GM12878 (cell line): ENCODE measurements around the gene FAM163A.

Experiments used
- CEBPB ChIP-seq, 2 experiments: fragments of 150-350 bp in 1 of 2; IDR thresholded peaks; 2 replicates each; pipeline ENCODE4 v1.6.1; 2012 to 2014; ENCODE audit warnings: low read depth in 2 of 2, low read length in 2 of 2, borderline replicate concordance in 1 of 2, inconsistent platforms in 1 of 2
- CTCF ChIP-seq, 3 experiments: IDR thresholded peaks in 2 of 3; conservative IDR thresholded peaks in 1 of 3; 2 replicates each; pipeline ENCODE4 v1.5.1; 2011; ENCODE audit warnings: low read depth in 3 of 3, low read length in 3 of 3, mild to moderate bottlenecking in 3 of 3, control low read depth in 2 of 3, moderate library complexity in 2 of 3, inconsistent platforms in 1 of 3, mixed read lengths in 1 of 3; ENCODE audit not compliant: control insufficient read depth in 2 of 3, insufficient read depth in 1 of 3; ENCODE audit errors: extremely low read depth in 1 of 3
- E2F8 ChIP-seq: fragments of 450-650 bp; IDR thresholded peaks from 2 replicates; pipeline ENCODE4 v1.6.1; 2018; ENCODE audit warnings: mild to moderate bottlenecking, low read depth, moderate library complexity; ENCODE audit not compliant: partially characterized antibody
- FOS ChIP-seq: IDR thresholded peaks from 3 replicates; pipeline ENCODE4 v1.6.1; 2011; ENCODE audit warnings: borderline replicate concordance; ENCODE audit not compliant: insufficient read length; ENCODE audit errors: extremely low read depth
- GABPA ChIP-seq: IDR thresholded peaks from 2 replicates; pipeline ENCODE4 v1.6.1; 2014; ENCODE audit warnings: antibody characterized with exemption, low read depth, mild to moderate bottlenecking, inconsistent platforms
- POLR2A ChIP-seq: IDR thresholded peaks from 2 replicates; pipeline ENCODE4 v1.6.1; 2011; ENCODE audit warnings: low read depth, mild to moderate bottlenecking, low read length
- POLR2AphosphoS5 ChIP-seq: IDR thresholded peaks from 2 replicates; pipeline ENCODE4 v1.6.1; 2011; ENCODE audit warnings: mild to moderate bottlenecking, low read length, inconsistent platforms
- RFX5 ChIP-seq: IDR thresholded peaks from 2 replicates; pipeline ENCODE4 v1.6.1; 2011; ENCODE audit warnings: low read depth, low read length, improper control_type of control experiment
- TCF7 ChIP-seq: IDR thresholded peaks from 2 replicates; pipeline ENCODE4 v1.6.1; 2014; ENCODE audit warnings: antibody characterized with exemption, borderline replicate concordance
- USF2 ChIP-seq: IDR thresholded peaks from 2 replicates; pipeline ENCODE4 v1.6.1; 2011; ENCODE audit warnings: low read depth, low read length, improper control_type of control experiment, borderline replicate concordance
- ZBTB11 ChIP-seq: fragments of 450-650 bp; formaldehyde crosslinking; IDR thresholded peaks from 2 replicates; pipeline ENCODE4 v1.5.0; 2022; ENCODE audit warnings: mild to moderate bottlenecking, missing genetic modification characterization

- no peak for TF ChIP-seq TCF7
- no peak for TF ChIP-seq RFX5
- TF ChIP-seq ZBTB11 (CRISPR knock-in tag): no peak
- TF ChIP-seq CEBPB (IDR thresholded peaks at IDR 0.05; ENCODE audit: borderline replicate concordance in 1 of 2, low read depth in 2 of 2, low read length in 2 of 2): no peak
- no peak for TF ChIP-seq CTCF (IDR thresholded peaks at IDR 0.05 in 2 of 3, conservative IDR thresholded peaks at IDR 0.05 in 1 of 3; ENCODE audit: control insufficient read depth in 2 of 3, extremely low read depth in 1 of 3, insufficient read depth in 1 of 3, low read depth in 3 of 3, low read length in 3 of 3)
- TF ChIP-seq GABPA: no peak
- no peak for TF ChIP-seq E2F8
- no peak for TF ChIP-seq POLR2A
- TF ChIP-seq FOS: no peak
- TF ChIP-seq USF2: no peak
- no peak for TF ChIP-seq POLR2AphosphoS5
Measured at GRCh38 chr1:179745131-179745611, 2.1 kb downstream of the FAM163A start.
